SHP77 (cell line): ENCODE data around the gene CCDC92B.
"Not testable (repeated sequence)": the region's sequence is repeated elsewhere in the genome, so short reads cannot be mapped to it uniquely, and the experiment has no call there.

Experiments used
- DNase-seq, 2 experiments: peaks; one replicate each; lab custom pipeline; 2025; lab: John Stamatoyannopoulos, UW

The CCDC92B gene

GRCh38 chr17:2703606-2704005 is 45.8 kb downstream of the CCDC92B start:
- DNase-seq = no peak

DNA sequence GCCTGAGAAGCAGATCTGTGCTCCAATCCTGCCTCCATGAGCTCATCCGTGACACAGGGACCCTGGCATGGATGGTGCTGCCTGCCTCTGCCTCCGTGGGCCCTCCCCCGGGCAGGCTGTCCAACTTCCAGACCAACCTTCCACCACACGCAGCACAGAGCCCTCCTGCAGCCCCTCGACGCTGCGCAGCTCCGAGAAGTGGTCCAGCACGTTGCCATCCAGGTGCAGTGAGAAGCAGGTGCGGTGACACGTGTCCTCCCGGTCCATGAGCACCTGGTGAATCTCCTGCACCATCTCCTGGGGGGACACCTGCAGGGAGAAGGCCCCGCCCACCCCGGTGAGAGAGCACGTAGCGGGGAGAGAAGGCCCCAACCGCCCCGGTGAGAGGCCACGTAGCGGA is 46.3 kb downstream of the CCDC92B start:
- DNase-seq = no peak

- no peak for DNase-seq
These were observed 47.3 kb downstream of the CCDC92B start for GRCh38 chr17:2701996-2702741.

- no peak for DNase-seq
These were observed 48.1 kb downstream of the CCDC92B start for GRCh38 chr17:2701161-2701995.

DNA sequence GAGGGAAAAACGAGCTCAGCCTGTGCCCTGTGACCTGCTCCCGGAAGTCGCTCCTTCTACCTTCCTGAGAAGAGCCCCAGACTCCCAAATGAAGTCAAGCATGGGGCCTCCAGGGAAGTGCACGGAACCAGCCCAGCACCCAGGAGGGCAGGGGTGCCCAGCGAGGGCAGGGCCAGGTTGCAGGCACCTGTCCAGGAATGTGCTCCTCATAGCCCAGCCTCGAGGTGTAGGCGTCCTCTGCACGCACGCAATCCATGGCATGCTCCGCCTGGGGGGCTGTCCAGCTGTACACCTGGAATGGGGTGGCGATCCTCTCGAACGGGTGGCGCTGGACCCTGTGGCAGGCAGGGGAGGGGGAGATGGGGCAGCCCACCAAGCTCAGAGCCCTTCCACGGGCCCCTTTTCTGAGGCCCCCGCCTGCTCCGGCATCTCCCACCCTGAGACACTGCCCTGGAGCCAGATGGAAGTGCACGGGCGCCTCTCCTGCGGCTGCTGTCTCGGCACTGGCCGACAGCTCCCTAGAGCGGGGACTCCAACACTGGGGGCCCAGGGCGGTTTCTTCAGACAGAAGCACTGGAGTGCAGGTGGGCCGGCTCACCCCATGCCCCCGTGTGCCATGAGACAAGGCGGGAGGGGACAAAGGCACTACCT is 48.8 kb downstream of the CCDC92B start:
- DNase-seq = no peak

- DNase-seq = no peak
These were observed 49.4 kb downstream of the CCDC92B start for GRCh38 chr17:2700030-2700490.

- DNase-seq = not testable (repeated sequence)
These were observed 50.1 kb downstream of the CCDC92B start for GRCh38 chr17:2699216-2699805.

DNA sequence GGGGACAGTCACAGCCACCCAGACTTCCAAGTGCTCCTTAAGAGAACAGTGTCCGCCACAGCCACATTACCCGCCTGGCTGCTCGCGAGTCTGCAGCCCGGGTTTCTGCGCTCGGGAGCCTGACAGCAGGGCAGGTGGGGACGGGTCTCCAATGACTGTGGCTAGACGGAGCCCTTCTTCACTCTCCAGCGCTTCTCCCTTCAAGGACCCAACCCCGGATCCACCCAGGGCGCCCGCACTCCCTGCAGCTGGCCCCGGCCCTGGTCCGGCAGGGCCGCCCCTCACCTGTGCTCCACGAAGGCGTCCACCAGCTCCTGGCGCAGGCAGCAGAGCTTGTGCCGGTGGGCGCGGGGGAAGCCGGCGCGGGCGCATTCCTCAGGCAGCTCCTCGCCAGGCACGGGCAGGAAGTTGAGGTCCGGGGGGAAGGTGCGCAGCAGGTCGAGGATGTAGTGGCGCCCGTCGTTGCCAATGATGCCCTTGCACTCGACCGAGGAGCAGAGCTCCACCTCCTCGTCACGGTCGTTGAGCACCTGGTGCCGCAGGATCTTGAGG is 51.8 kb downstream of the CCDC92B start:
- no peak for DNase-seq

- no peak for DNase-seq
These were observed 53.3 kb downstream of the CCDC92B start for GRCh38 chr17:2695961-2696760.

GRCh38 chr17:2695243-2695960 is 54.0 kb downstream of the CCDC92B start:
- DNase-seq = no peak

GRCh38 chr17:2694381-2695242 is 54.8 kb downstream of the CCDC92B start:
- DNase-seq = no peak

GRCh38 chr17:2693561-2694380 is 55.7 kb downstream of the CCDC92B start:
- DNase-seq = no peak

DNA sequence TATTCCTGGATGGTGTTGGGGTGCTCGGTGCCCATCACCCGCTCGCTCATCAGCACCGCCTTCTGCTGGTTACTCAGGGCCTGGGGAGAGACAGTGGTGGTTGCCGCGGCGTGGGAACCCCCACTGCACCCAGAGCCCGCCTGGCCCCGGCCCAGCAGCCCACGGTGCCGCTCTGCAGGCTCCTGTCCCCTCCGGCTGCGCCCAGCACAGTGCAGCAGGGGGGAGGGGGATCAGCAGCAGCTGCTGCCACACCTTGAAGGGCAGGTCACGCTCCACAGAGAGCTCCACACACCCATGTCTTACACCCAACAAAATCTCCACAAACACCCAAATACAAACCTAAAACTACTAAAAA is 56.7 kb downstream of the CCDC92B start:
- DNase-seq = no peak

DNA sequence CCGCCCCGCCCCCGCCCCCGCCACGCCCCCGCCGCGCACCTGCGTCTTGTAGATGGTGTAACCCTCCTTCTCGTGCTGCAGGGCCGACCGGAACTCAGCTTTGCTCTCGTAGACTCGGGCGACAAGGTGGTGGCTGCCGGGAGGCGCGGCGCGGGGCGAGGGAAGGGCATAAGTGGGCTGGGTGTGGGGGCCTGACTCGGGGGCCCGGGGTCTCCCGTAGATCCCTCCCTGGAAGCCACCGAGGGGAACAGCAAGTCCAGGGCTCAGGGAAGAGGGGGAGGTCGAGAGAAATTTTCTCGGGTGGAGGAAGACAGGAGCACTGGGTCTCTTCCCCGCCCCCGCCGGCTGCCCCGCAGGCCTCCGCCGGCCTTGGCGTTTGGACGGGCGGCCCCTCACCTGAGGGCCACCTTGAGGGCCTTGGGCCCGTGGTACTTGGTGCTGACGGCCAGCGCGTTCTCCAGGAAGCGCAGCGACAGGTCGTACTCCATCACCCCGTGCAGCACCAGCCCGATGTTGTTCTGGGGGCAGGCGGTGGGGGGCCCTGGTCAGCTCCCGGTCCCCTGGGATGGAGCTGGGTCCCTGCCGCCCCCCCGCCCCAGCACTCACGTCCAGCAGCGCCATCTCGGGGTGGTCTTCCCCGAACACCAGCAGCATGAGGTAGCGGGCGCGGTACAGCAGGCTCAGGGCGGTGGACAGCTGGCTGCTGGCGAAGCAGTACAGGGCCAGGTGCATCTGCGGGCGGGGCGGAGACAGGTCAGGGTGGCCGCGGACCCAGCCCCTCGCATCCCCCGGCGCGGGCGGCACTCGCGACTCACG is 57.3 kb downstream of the CCDC92B start:
- no peak for DNase-seq

DNA sequence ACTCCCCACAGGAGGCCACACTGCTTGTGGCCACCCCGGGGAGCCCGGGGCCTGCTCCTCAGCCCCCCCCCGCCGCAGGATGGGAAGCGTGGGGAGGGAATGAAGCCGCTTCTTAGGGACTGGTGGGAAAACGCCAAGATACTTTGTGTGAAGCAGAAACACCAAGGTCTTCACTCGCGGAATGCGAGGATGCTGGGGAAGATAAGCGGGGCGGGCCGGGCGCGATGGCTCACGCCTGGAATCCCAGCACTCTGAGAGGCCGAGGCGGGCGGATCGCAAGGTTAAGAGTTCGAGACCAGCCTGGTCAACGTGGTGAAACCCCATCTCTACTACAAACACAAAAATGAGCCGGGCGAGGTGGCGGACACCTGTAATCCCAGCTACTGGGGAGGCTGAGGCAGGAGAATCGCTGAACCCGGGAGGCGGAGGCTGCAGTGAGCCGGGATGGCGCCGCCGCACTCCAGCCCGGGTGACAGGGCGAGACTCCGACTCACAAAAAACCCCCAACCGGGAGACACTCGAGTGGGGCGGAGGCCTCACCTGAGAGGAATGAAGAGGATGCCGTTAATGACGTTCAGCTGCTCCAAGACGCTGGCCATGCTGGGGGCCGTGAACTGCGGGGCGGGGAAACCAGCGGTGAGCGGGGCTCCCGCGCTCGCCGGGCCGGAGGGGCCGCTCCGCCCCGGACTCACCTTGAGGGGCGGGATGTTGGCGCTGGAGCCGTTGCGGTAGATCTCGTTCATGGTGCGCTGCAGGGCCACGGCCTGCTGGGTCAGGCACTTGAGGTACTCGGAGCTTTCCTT is 58.2 kb downstream of the CCDC92B start:
- no peak for DNase-seq

- no peak for DNase-seq
These were observed 59.0 kb downstream of the CCDC92B start for GRCh38 chr17:2690165-2691068.
